Fibroblast of lung (primary cell): ENCODE results near the gene STIM1. TPM values are rescaled to one million over a fixed set of nuclear protein-coding genes. Genes with fewer than 3 reads are reported as not detected.

Source experiments
- DNase-seq, 2 donors: peaks; one replicate each; pipeline versions ENCODE4 v3.0.0 to v3.0.0-alpha.2; 2010; ENCODE audit warnings: low read depth in 2 of 2
- H2AFZ ChIP-seq: 2 replicates; pipeline ENCODE4 v1.5.1; 2012; ENCODE audit warnings: low read length, control low read depth, inconsistent platforms
- H3K27ac ChIP-seq: 2 replicates; pipeline ENCODE4 v1.5.1; 2011; ENCODE audit warnings: low read length, control low read depth; ENCODE audit not compliant: insufficient read depth
- H3K27me3 ChIP-seq: 2 replicates; pipeline ENCODE4 v1.5.1; 2011; ENCODE audit warnings: mild to moderate bottlenecking, low read length; ENCODE audit not compliant: control insufficient read depth, insufficient read depth
- H3K36me3 ChIP-seq: 2 replicates; pipeline ENCODE4 v1.5.1; 2011; ENCODE audit warnings: low read length; ENCODE audit not compliant: control insufficient read depth, insufficient read depth
- H3K4me1 ChIP-seq: 2 replicates; pipeline ENCODE4 v1.5.1; 2011; ENCODE audit warnings: low read length; ENCODE audit not compliant: control insufficient read depth, insufficient read depth; ENCODE audit errors: extremely low read depth
- H3K4me2 ChIP-seq: 2 replicates; pipeline ENCODE4 v1.5.1; 2011; ENCODE audit warnings: low read length, control low read depth; ENCODE audit not compliant: insufficient read depth; ENCODE audit errors: extremely low read depth
- H3K4me3 ChIP-seq, 4 experiments: fragments of 200-600 bp in 1 of 4; sonication (generic) in 1 of 4; replicated peaks in 1 of 4; 2 replicates each; pipeline ENCODE4 v1.5.1; 2011 to 2016; ENCODE audit warnings: low read length in 4 of 4, low read depth in 3 of 4, mild to moderate bottlenecking in 3 of 4, control low read depth in 2 of 4, inconsistent platforms in 1 of 4, mixed read lengths in 1 of 4; ENCODE audit not compliant: insufficient read depth in 1 of 4; ENCODE audit errors: control extremely low read depth in 1 of 4
- H3K79me2 ChIP-seq: 2 replicates; pipeline ENCODE4 v1.5.1; 2012; ENCODE audit warnings: mild to moderate bottlenecking, low read length, inconsistent platforms; ENCODE audit not compliant: control insufficient read depth, insufficient read depth
- H3K9ac ChIP-seq: 2 replicates; pipeline ENCODE4 v1.5.1; 2011; ENCODE audit warnings: mild to moderate bottlenecking, low read length, control low read depth; ENCODE audit not compliant: insufficient read depth
- H3K9me3 ChIP-seq: 2 replicates; pipeline ENCODE4 v1.5.1; 2012; ENCODE audit warnings: low read depth, low read length; ENCODE audit not compliant: control insufficient read depth, insufficient read depth
- H4K20me1 ChIP-seq: 2 replicates; pipeline ENCODE4 v1.5.1; 2011; ENCODE audit warnings: low read length; ENCODE audit not compliant: control insufficient read depth, insufficient read depth; ENCODE audit errors: extremely low read depth
- CTCF ChIP-seq, 2 donors: IDR thresholded peaks in 1 of 2; conservative IDR thresholded peaks in 1 of 2; 1 replicate in 1 of 2; 2 replicates in 1 of 2; pipeline ENCODE4 v1.5.1; 2011 to 2012; ENCODE audit warnings: low read length in 2 of 2, control low read depth in 1 of 2, inconsistent platforms in 1 of 2, low read depth in 1 of 2, mild to moderate bottlenecking in 1 of 2
- EZH2 ChIP-seq: IDR thresholded peaks from 2 replicates; pipeline ENCODE4 v1.5.1; 2012; ENCODE audit warnings: low read length, control low read depth, mild to moderate bottlenecking; ENCODE audit errors: missing control alignments
- polyA plus RNA-seq, 2 donors: library from polyadenylated mRNA; depleted of rRNA in 1 of 2; stranded (reverse) in 1 of 2; unstranded in 1 of 2; fragments of >200 nt; gene quantifications; 2 replicates each; pipeline ENCODE4 v1.2.1, GENCODE V29; 2011 to 2012; ENCODE audit warnings: missing spikeins in 1 of 2
- total RNA-seq: library from RNA; depleted of rRNA; stranded (reverse); fragments of >200 nt; gene quantifications from 2 replicates; pipeline ENCODE4 v1.2.1, GENCODE V29; 2014

The STIM1 gene
- total and polyA plus RNA-seq, 2 donors (not counting 1 experiment from before 2014, with no cell fraction given) = 38.1 to 44.6 TPM

- no peak overlapping the region for H3K27ac ChIP-seq
- H3K79me2 ChIP-seq = no peaks in the 10 kb centered on the region
- H3K9me3 ChIP-seq = no peaks in the 10 kb centered on the region
- no peaks in the 10 kb centered on the region for H4K20me1 ChIP-seq
- H3K36me3 ChIP-seq = no peaks in the 10 kb centered on the region
- TF ChIP-seq CTCF (conservative IDR thresholded peaks at IDR 0.05 in 1 of 2, IDR thresholded peaks at IDR 0.05 in 1 of 2; ENCODE audit: low read depth in 1 of 2, low read length in 2 of 2) = no peak
- no peak for TF ChIP-seq EZH2
- H3K27me3 ChIP-seq = no peaks in the 10 kb centered on the region
- H3K4me3 ChIP-seq = no peak overlapping the region
- H3K9ac ChIP-seq = no peak overlapping the region
- no peak overlapping the region for H2AFZ ChIP-seq
- no peak overlapping the region for H3K4me2 ChIP-seq
- DNase-seq = peak in 1 of 2 donors; percentile 15
- no peaks in the 10 kb centered on the region for H3K4me1 ChIP-seq
Measured at GRCh38 chr11:3885855-3886254, 30.4 kb downstream of the STIM1 start.

- Histone ChIP-seq H3K4me2 (no peak overlapping the region), H3K79me2 (no peaks in the 10 kb centered on the region), H3K36me3 (no peaks in the 10 kb centered on the region), H2AFZ (no peak overlapping the region), H3K9ac (no peak overlapping the region), H3K9me3 (no peaks in the 10 kb centered on the region), H3K4me1 (no peaks in the 10 kb centered on the region), H4K20me1 (no peaks in the 10 kb centered on the region), H3K27ac (no peak overlapping the region), H3K27me3 (no peaks in the 10 kb centered on the region), H3K4me3 (no peak overlapping the region)
- DNase-seq = no peak
- TF ChIP-seq EZH2 (no peak), CTCF (conservative IDR thresholded peaks at IDR 0.05 in 1 of 2, IDR thresholded peaks at IDR 0.05 in 1 of 2; ENCODE audit: low read depth in 1 of 2, low read length in 2 of 2) (no peak)
Measured at GRCh38 chr11:3886985-3887384, 31.5 kb downstream of the STIM1 start.

DNA sequence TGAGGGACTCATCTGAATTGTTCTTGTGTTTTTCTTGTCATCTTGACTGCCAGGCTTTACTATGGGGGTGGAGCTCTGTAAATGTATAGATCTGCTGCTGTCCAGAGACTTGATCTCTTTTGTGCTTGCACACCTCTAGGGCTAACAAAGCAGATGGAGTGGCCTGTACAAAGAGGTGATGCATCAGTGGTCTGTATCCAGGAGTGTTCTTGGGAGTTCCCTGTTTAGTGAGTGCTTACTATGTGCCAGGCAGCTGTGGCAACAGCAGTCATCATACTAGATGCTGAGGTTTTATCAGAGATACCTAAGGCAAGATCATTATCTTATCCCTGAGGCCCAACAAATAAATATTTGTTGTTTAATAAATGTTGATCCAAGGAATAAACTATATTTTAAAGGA lies 33.4 kb downstream of the STIM1 start:
- Histone ChIP-seq H3K27ac (no peak overlapping the region), H4K20me1 (no peaks in the 10 kb centered on the region), H3K27me3 (no peaks in the 10 kb centered on the region), H3K9me3 (no peaks in the 10 kb centered on the region), H3K4me2 (no peak overlapping the region), H3K79me2 (no peaks in the 10 kb centered on the region), H3K9ac (no peak overlapping the region), H2AFZ (no peak overlapping the region), H3K36me3 (no peaks in the 10 kb centered on the region), H3K4me1 (no peaks in the 10 kb centered on the region), H3K4me3 (no peak overlapping the region)
- no peak for DNase-seq
- TF ChIP-seq EZH2 (no peak), CTCF (conservative IDR thresholded peaks at IDR 0.05 in 1 of 2, IDR thresholded peaks at IDR 0.05 in 1 of 2; ENCODE audit: low read depth in 1 of 2, low read length in 2 of 2) (no peak)
